HG02588 (cell line): ENCODE measurements around the gene REEP3.
A peak's percentile ranks its signal among the peaks of the same experiment; 100 is the strongest.
"Not testable (repeated sequence)": the region's sequence is repeated elsewhere in the genome, so short reads cannot be mapped to it uniquely, and the experiment has no call there.

Source experiments
- ATAC-seq: cut with Tn5 transposase; IDR thresholded peaks from one replicate; pipeline ENCODE4 v1.9.1; 2021; ENCODE audit warnings: mild to moderate bottlenecking, moderate library complexity; ENCODE audit not compliant: unreplicated experiment

Gene REEP3

GRCh38 chr10:63628526-63629362 lies 107.5 kb downstream of the REEP3 start:
- ATAC-seq, result peak; percentile 29

GRCh38 chr10:63629363-63630084 lies 108.3 kb downstream of the REEP3 start:
- ATAC-seq, result peak; percentile 44

DNA sequence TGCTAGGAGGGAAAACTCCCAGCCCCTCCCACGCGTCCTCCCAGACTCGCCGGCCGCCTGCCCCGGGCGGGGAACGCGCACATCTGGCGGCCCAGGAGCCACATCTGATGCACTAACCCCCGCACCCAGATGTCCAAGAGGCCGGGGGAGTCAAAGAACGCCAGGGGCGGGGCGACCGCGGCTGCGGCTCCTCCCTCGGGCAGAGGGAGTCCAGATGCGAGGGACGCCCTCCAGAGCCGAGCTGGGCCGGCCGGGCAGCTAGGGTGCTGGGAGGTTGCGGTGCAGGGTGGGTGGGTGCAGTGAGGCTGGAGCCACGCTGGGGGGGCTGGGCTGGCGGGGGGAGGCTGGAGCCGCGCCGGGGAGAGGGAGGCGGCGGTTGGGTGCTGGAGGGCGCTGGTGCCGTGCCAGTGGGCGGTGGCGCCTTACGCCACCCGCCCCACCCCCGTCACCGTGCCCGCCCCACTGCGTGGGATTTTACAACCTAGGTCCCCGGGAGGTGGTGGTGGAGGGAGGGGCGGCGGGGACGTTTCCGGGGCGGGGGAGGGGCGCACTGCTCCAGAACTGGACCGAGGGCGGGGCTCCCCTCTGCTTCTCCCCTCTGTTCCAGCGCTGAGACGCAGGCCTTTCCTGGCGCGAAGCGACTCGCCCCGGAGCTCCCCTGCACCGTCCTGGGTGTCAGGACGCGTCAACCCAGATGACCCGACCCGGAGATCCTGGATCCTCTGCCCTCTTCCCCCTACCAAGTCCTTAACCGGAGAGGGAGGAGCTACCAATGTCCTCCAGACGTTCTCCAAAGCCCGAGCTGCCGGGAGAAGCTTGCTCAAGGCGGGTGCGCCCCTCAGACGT lies 109.1 kb downstream of the REEP3 start:
- peak; percentile 64 for ATAC-seq

DNA sequence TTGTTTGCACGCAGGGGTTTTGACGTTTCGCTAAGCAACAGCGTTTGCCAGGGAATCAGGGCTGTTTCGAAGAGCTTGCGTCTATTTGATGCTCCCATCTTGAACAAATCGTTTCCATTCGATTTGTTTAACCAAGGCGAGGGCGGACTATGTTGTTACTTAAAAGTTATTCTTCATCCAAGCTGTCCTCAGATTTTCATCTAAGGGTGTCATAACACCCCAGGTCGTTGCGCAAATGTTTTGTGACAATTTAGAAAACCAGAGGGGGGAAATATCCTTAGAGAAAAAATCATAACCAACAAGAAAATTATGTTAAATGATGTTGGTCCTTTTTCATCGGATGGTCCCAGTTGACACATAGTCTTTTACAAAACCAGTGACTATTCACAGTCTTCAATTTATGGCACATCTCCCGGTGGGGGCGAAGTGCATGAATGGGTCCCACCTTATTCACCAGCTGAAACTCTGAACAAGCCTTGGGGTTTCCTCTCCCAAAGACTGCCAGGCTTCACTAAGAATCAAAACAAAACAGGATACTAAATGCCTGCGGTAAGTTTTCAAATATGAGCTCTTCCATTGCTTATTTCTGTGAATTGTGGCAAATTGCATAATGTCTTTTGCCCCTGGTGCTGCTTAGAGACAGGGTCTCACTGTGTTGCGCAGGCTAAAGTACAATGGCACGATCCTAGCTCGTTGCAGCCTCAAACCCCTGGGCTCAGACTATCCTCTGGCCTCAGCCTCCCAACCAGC lies 109.9 kb downstream of the REEP3 start:
- ATAC-seq, result no peak

DNA sequence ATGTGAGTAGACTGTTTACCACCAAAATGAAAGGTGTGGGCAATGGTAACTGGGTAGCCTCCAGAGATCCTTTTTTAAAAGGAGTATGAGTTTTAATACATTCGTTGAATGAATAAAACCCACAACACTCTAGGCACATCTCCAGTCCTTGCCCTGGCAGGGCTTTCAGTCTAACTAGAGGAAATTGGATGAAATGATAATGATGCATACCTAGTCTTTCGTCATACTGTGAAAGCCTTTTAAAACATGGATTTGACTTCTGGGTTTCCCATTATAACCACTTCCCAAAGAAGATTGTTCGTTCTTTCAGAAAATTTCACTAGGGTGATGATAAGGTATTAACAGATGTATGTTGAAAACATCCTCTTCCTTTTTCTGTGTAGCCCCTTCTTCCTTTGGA lies 110.8 kb downstream of the REEP3 start:
- ATAC-seq, result no peak

DNA sequence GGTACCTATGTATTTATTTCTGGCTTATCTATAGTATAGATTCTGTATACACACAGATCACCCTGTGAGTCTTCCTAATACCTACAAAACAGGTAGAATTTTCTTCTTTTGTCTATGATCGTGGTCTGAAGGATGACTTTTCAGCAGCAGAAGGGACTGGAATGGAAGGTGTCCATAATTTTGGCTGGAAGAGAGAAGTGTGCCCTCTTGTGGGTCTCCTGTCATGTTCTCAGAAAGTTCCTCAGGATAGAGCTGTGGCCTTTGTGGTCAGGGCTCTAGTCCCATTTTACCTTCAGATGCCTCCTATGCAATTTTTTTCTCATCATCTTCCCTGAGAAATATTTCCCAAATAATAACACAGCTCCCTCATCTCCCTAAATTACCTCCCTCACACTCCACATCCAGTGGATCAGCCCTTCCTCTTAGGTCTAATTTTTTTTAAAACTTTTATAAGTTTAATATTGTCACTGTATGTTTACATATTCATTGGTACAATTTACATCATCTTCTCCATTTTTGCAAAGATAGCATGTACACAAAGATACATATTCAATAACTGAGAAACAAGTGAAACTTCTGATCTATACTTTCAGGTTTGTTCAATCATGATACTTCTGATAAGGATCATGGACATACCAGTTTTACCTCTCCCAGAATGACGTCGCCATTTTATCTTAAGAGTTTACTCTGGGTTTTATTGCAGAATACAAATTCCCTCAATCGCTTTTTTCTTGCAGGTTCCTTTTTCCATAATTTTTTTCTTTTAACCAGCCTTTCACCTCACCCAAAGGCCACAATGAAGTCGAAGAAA lies 112.7 kb downstream of the REEP3 start:
- ATAC-seq, result no peak

DNA sequence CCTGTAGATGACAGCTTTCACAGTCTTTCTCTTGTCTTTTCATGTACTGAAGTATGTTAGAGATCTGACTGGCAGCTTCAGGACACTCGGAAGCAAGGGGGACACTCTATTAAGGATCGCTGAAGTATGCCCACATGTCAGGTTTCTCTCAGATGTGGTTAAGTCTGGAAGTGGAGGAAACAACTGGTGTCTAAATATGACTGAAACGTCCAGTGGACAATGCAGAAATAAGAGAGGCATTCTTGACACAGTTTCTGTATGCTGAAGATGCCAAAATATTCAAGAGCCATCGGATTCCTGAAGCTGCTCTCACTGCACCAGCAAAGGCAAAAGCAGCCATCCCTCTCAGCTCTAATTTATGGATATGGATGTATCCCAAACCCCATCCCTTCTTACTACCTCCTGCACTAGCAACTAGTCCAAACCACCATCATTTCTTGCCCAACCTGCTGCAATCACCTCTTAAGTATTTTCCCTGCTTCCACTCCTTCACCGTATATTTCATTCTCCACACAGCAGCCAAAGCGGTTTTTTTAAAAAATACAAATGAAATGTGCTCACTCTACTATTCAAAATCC lies 113.4 kb downstream of the REEP3 start:
- ATAC-seq, result no peak

DNA sequence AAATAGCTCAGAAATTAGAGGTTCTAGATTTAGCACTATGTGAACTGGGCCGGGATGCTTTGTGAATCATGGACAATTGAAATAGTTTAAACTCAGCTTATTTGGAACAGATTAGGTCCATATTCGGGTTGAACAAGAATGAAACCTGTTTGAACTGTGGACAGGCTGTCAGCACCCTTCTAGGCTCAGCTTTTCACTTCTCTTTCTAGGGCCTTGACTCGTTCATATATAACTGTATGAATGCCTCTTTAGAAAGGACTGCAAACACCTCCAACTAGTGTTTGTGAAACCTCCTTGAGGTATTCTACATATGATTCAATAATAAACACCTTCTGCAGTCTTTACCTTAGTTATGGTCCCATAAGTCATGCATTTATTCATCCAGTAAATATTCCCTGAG lies 115.6 kb downstream of the REEP3 start:
- no peak for ATAC-seq

GRCh38 chr10:63637901-63638327 lies 116.7 kb downstream of the REEP3 start:
- ATAC-seq, result no peak

DNA sequence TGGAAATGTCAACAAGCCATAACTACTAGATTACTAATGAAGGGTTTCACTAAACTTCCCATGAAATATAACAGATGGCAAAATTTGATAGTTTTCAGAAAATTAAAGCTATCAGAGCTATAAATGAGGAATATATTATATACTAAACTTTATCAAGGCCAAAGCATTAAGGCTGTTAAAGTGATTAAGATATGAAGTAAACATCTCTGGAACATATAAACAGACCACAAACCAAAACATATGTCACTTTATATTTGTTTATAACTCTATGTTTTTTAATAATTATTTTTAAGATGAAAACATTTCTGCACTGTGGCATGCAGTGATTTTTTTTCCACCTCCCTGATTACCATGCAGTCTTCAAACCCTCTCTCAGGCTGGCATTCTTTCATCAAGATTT lies 120.2 kb downstream of the REEP3 start:
- no peak for ATAC-seq

GRCh38 chr10:63641799-63642198 lies 120.6 kb downstream of the REEP3 start:
- no peak for ATAC-seq

- no peak for ATAC-seq
These were observed 121.6 kb downstream of the REEP3 start for GRCh38 chr10:63642808-63643207.

GRCh38 chr10:63644418-63645142 lies 123.4 kb downstream of the REEP3 start:
- ATAC-seq, result no peak

GRCh38 chr10:63645195-63645594 lies 124.0 kb downstream of the REEP3 start:
- no peak for ATAC-seq

- ATAC-seq, result no peak
These were observed 125.3 kb downstream of the REEP3 start for GRCh38 chr10:63646491-63646890.

DNA sequence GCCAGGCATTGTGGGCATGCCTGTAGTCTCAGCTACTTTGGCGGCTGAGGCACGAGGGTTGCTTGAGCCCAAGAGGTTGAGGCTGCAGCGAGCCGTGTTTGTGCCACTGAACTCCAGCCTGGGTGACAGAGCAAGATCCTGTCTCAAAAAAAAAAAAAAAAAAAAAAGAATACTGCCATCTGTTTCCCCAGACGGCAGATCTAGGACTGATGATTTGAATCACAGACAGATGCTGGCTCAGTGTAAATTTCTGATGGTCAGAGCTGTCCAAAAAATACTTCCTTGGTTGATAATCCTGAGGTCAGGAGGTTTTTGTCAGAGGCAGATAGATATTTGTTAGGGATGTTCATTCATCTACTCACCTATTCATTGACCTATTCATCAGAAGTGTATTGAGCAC lies 130.7 kb downstream of the REEP3 start:
- no peak for ATAC-seq

DNA sequence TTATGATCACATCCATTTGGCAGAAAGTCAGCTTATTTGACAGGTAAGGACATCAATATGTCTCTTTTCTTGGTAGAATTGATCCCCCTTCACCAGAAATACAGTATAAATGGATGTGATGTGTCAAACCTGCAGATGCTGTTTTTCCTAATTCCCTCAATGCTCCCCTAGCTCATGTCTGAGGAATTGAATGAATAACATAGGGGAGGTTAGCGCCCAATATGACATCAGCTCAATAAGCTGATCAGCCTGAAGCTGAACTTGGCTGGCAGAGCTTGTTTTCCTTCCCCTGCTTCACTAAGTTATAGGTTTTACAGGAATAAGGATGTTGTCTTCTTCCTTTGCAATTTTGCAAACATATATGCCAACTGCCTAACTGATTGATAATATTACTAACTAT lies 132.5 kb downstream of the REEP3 start:
- ATAC-seq, result no peak

GRCh38 chr10:63657761-63658160 lies 136.6 kb downstream of the REEP3 start:
- ATAC-seq, result no peak

DNA sequence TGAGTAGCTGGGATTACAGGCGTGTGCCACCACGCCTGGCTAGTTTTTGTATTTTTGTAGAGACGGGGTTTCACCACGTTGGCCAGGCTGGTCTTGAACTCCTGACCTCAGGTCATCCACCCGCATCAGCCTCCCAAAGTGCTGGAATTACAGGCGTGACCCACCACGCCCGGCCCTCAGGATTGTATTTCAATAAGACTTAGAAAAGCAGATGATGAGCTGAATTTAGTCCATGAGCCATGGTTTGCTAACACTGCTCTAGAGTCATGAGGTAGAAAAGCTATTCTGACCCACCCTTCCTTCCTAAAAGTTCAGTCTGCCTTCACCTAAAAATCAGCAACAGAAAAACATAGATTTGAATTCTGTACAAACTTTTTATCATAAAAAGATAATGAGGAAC lies 139.7 kb downstream of the REEP3 start:
- ATAC-seq, result not testable (repeated sequence)
